ENCODE data around the gene GUCA1A. TPM values are rescaled to one million over a fixed set of nuclear protein-coding genes. Genes with fewer than 3 reads are reported as not detected.
A peak's percentile ranks its signal among the peaks of the same experiment; 100 is the strongest.

The GUCA1A gene
- total and polyA plus RNA-seq, 2 of the 4 experiments (the other 2 are of a cell fraction) = 0.18 to 0.32 TPM

DNA sequence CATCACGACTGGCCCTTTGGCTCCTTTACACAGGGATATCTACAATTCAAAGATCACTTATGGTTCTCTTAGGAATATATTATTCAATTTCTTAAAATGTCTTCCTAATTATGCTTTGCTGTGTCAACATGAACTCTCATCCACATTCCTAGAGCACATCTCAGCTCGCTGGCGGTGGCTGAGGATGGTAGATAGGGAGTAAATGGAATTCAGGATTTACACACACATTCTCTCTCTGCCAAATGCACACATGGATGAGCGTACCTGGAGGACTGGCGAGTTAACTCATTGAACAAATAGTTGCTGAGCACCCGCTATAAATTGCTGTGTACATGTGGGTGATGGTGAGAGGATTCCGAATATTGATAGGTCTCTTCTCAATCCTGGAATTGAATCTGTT lies 49.3 kb downstream of the GUCA1A start:
- no peak for ATAC-seq (ENCODE audit: low read depth)
- BruUV-seq (replicated peaks) = no TSS peak

More for the DNA sequence above, 49.3 kb downstream of the GUCA1A start:
- Histone ChIP-seq H3K4ac (ENCODE audit: low read depth, low read length) (no peak overlapping the region), H2BK20ac (ENCODE audit: low read depth, low read length) (no peak overlapping the region; the same call in 1 of the 2 replicates), H3K4me3 (ENCODE audit: insufficient read depth, low read depth, low read length) (no peak overlapping the region), H3K27ac (ENCODE audit: insufficient read depth, low read length) (no peak overlapping the region), H2AK5ac (ENCODE audit: low read depth, low read length) (peak overlapping the region; percentile 71), H3K79me1 (ENCODE audit: low read depth in 1 of 2, low read length in 2 of 2) (peaks cover 0 to 7% of the 10 kb centered on the region in 2 experiments; a peak in 2 of 4 replicates), H3K4me1 (ENCODE audit: control insufficient read depth, insufficient read depth, low read length) (peaks cover 11% of the 10 kb centered on the region), H4K5ac (ENCODE audit: low read depth, low read length) (no peak overlapping the region), H2AFZ (replicated peaks; ENCODE audit: low read length, poor library complexity) (no peak overlapping the region), H3K56ac (ENCODE audit: extremely low read depth, insufficient read depth, low read length) (no peak overlapping the region), H3K18ac (ENCODE audit: low read depth, low read length) (no peak overlapping the region), H3K9me1 (ENCODE audit: insufficient read depth, low read length) (peaks cover 15% of the 10 kb centered on the region), H3K9ac (ENCODE audit: low read depth, low read length) (no peak overlapping the region), H3K14ac (replicated peaks; ENCODE audit: low read depth, low read length) (no peak overlapping the region), H3K23ac (ENCODE audit: low read depth, low read length) (no peak overlapping the region), H4K8ac (ENCODE audit: low read depth in 2 of 2, low read length in 2 of 2) (no peak overlapping the region), H2BK5ac (ENCODE audit: low read depth, low read length, poor library complexity, severe bottlenecking) (peak overlapping the region; percentile 5), H4K20me1 (ENCODE audit: insufficient read depth, low read length) (no peaks in the 10 kb centered on the region), H4K91ac (ENCODE audit: insufficient read depth, low read depth, low read length) (no peak overlapping the region; the same call in 1 of the 2 replicates), H3K9me3 (ENCODE audit: control insufficient read depth, insufficient read depth, low read length) (no peaks in the 10 kb centered on the region), H3K27me3 (ENCODE audit: control insufficient read depth, insufficient read depth, low read length) (no peaks in the 10 kb centered on the region), H2BK120ac (ENCODE audit: low read depth, low read length) (no peak overlapping the region), H3K4me2 (ENCODE audit: low read depth, low read length) (no peak overlapping the region), H2BK15ac (ENCODE audit: low read depth, low read length) (no peak overlapping the region), H3K36me3 (ENCODE audit: control insufficient read depth, insufficient read depth, low read length) (no peaks in the 10 kb centered on the region), H2AK9ac (replicated peaks; ENCODE audit: low read depth, low read length, poor library complexity) (no peak overlapping the region)
- DNase-seq = peak; percentile 23
- intact Hi-C loops (cut with micrococcal nuclease) = loop anchor here (10.0 kb wide), 1 partner anchor 112 kb away; no protein-coding TSS in a partner anchor
- ChIA-PET CTCF (no interaction called here), POLR2A (ENCODE audit: unreplicated experiment) (no interaction called here)
- dilution Hi-C loops (cut with HindIII; ENCODE audit: low sequenced_read_pairs, unreplicated experiment) = no loop called here
- WGBS, 2 experiments (ENCODE audit: extremely low coverage in 2 of 2, insufficient read length in 1 of 2) = no CpG with 5 or more reads among the region's 7 CpGs
- in situ Hi-C loops (cut with MboI; ENCODE audit: low sequenced_read_pairs) = no loop called here
- TF ChIP-seq CHD1 (IDR thresholded peaks at IDR 0.05; ENCODE audit: low read depth, low read length) (no peak), CEBPB (IDR thresholded peaks at IDR 0.05; ENCODE audit: low read depth, low read length) (no peak), RAD21 (IDR thresholded peaks at IDR 0.05; ENCODE audit: low read length) (no peak), MXI1 (IDR thresholded peaks at IDR 0.05; ENCODE audit: borderline replicate concordance, low read depth, low read length) (no peak), RCOR1 (IDR thresholded peaks at IDR 0.05; ENCODE audit: insufficient replicate concordance, low read length) (no peak), MAFK (IDR thresholded peaks at IDR 0.05; ENCODE audit: low read depth, low read length) (no peak), RFX5 (IDR thresholded peaks at IDR 0.05; ENCODE audit: low read depth, low read length) (no peak), NFE2L2 (IDR thresholded peaks at IDR 0.05; ENCODE audit: low read depth, low read length) (no peak), SMC3 (IDR thresholded peaks at IDR 0.05; ENCODE audit: low read depth, low read length) (no peak), POLR2A (IDR thresholded peaks at IDR 0.05; ENCODE audit: low read depth, low read length) (no peak), BHLHE40 (IDR thresholded peaks at IDR 0.05; ENCODE audit: low read depth, low read length) (no peak), FOS (IDR thresholded peaks at IDR 0.05; ENCODE audit: low read depth, low read length) (no peak)
- TF ChIP-seq, protein P1, sequence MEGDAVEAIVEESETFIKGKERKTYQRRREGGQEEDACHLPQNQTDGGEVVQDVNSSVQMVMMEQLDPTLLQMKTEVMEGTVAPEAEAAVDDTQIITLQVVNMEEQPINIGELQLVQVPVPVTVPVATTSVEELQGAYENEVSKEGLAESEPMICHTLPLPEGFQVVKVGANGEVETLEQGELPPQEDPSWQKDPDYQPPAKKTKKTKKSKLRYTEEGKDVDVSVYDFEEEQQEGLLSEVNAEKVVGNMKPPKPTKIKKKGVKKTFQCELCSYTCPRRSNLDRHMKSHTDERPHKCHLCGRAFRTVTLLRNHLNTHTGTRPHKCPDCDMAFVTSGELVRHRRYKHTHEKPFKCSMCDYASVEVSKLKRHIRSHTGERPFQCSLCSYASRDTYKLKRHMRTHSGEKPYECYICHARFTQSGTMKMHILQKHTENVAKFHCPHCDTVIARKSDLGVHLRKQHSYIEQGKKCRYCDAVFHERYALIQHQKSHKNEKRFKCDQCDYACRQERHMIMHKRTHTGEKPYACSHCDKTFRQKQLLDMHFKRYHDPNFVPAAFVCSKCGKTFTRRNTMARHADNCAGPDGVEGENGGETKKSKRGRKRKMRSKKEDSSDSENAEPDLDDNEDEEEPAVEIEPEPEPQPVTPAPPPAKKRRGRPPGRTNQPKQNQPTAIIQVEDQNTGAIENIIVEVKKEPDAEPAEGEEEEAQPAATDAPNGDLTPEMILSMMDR (conservative IDR thresholded peaks at IDR 0.05; ENCODE audit: low read depth, low read length) = no peak
- TF ChIP-seq, protein P2, sequence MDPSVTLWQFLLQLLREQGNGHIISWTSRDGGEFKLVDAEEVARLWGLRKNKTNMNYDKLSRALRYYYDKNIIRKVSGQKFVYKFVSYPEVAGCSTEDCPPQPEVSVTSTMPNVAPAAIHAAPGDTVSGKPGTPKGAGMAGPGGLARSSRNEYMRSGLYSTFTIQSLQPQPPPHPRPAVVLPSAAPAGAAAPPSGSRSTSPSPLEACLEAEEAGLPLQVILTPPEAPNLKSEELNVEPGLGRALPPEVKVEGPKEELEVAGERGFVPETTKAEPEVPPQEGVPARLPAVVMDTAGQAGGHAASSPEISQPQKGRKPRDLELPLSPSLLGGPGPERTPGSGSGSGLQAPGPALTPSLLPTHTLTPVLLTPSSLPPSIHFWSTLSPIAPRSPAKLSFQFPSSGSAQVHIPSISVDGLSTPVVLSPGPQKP (IDR thresholded peaks at IDR 0.05; ENCODE audit: borderline replicate concordance, low read depth, low read length) = no peak
- TF ChIP-seq, protein P3, sequence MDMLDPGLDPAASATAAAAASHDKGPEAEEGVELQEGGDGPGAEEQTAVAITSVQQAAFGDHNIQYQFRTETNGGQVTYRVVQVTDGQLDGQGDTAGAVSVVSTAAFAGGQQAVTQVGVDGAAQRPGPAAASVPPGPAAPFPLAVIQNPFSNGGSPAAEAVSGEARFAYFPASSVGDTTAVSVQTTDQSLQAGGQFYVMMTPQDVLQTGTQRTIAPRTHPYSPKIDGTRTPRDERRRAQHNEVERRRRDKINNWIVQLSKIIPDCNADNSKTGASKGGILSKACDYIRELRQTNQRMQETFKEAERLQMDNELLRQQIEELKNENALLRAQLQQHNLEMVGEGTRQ (IDR thresholded peaks at IDR 0.05; ENCODE audit: low read depth, low read length) = no peak

Measured in IMR-90 (cell line).